ENCODE measurements around the gene CGB3.
"Not testable (repeated sequence)": the region's sequence is repeated elsewhere in the genome, so short reads cannot be mapped to it uniquely, and the experiment has no call there.

The CGB3 gene

DNA sequence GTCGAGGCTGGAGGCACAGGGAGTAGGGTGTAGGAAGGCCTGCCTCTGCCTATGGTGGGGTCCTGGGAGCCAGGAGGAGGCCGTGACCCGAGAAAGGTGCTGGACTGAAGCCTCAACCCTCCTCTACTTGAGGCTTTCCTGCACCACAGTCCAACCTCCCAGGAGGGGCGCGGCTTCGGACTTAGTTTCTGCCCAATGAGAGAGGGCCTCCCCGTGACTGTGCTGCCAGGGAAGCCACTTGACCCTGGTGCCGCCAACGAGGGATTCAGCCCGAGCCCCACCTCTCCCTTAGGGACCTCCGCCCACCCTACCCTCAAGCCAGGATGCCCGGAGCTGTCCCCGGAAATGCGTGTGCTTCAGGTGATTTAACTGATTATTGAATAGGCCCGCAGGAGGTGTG lies at the start of gene CGB3:
TSS of gene CGB3 (minus strand) at position 101 of the 400 bp plus-strand sequence. CDS start 362 bp downstream, outside the sequence.
- not testable (repeated sequence) for DNase-seq

DNA sequence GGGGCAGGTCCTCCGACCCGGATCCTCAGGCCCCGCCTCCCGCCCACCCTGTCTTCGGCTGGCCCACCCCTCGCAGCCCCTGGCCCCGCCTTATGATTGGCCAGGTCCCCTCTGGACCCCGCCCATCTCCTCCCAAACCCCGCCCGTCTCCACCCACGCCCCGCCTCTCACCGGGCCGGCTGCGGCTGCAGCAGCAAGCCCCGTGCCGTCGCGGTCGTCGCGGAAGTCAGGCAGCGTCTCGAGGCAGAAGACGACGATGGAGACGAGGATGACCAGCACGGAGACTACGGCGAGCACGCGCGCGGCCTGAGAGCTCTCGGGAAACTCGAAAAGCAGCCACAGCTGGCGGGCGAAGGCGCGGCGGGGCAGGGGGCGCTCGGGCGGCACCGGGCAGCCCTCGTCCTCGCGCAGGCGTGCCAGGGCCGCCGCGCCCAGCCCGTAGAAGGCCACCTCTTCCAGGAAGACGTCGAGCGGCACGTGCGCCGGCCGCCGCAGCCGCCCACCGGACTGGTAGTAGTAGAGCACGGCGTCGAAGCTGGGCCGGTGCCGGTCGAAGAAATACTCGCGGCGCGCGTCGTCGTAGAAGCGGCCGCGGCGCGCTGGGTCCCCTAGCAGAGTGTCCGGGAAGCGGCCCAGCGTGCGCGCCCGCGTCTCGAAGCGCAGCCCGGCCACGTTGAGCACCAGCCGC lies 47.9 kb upstream of the CGB3 start:
- no peak for DNase-seq

DNA sequence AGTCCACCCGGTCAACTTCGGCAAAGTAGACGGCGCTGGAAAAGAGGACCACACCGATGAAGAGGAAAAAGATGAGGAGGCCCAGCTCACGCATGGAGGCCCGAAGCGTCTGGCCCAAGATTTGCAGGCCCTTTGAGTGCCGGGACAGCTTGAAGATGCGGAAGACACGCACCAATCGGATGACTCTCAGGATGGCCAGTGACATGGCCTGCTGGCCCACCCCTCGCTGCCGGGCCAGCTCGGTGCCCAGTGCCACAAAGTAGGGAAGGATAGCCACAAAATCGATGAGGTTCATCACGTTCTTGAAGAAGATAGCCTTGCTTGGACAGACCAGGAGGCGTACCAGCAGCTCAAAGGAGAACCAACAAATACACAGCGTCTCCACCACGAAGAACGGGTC lies 46.3 kb upstream of the CGB3 start:
- DNase-seq = no peak

DNA sequence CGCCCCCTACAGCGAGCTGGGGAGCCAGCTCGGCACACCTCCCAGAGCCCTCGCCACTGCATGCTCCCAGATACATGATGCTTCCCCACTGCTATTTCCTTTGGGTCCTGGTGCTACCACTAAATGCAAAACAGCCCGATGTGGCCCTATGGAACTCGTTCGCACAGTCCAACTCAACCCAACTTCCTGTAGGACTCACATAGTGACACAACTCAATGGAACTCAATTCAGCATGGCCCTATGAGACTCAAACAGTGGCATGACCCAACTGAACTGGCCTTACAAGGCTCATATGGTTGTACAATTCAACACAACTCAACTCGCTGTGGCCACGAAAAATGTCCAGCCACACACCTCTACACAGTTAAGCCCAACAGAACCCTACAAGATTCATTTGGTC lies 44.9 kb upstream of the CGB3 start:
- no peak for DNase-seq

DNA sequence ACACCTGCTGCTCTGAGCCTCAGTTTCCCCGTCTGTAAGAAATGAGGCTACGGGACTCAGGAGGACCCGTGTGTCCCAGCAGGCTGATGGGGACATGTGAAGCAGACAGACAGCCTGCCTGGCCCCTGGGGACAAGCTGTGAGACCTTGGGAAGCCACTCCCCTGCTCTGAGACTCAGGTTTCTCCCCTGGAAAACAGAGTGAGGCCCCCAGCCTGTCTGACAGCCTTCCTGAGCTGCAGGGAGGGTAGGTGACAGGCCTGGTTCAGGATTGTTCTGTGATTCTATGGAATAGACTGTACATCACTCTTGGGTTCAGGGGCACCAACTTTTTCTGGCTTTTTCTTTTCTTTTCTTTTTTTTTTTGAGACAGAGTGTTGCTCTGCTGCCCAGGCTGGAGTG lies 43.4 kb upstream of the CGB3 start:
- no peak for DNase-seq

DNA sequence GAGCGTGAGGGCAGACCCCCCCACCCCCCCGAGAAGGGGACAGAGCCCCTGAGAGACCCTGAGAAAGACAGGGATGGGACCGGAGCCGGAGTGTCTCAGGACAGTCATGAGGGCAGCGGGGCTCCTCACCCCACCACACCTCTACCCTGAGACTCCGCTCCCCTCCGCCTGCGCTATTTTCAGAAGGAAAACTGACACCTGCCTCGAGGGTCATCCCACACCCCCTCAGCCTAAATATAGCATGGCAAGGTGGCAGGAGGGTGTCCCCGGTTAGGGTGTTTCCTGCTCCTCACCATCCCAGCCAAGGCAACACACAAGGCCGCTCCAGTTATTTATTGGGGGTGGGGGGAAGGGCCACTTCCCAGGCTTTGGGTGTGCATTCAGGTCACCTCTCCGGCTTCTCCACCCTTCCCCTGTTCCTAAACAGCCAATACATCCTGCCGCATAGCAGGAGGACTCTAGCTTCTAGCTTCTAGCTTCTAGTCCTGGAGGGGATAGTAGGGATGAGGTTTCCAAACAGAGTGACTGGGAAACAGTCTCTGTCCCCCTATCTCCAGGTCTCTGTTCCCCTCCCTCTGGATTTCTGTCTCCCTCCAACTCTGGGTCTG lies 41.9 kb upstream of the CGB3 start:
- DNase-seq = no peak

DNA sequence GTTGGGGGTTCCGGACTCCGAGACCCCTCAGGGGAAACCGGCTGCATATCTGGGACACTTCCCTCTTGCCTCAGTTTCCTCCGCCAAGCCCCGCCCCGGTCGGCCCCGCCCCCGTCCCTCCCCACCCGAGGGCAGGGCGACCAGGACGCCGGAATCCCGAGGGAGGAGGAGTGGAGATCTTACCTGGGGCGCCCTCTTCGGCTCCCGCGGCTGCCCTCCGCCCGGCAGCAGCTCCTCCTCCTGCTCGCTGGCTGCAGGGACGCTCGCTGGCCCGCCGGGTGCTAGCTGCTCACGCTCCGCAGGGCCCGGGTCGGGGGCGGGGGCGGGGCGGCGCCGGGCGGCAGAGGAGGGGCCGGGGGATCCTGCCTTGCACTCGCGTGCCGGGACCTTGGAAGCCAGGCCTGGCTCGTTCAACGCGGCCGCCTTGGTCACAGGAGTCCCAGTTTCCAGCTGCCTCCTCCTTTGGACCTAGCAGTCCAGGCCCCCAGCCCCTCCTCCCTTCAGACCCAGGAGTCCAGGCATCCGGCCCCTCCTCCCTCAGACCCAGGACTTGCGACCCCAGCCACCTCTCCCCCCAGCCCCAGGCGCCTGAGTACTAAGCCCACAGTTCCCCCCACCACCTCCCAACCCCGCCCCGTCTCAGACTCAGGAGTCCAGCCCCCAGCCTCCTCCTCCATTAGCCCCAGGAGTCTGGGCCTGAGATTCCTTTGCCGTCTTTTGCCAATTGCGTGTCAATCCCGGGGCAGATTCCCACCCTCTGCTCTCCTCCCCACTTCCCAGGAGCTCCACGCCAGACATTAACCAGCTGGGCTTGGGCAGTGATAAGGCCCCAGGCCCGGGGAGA lies 40.9 kb upstream of the CGB3 start, which contains the start of gene NTF4:
TSS of gene NTF4 (minus strand) at position 51 of the 844 bp plus-strand sequence. CDS start 2,821 bp downstream, outside the sequence.
- DNase-seq = no peak

DNA sequence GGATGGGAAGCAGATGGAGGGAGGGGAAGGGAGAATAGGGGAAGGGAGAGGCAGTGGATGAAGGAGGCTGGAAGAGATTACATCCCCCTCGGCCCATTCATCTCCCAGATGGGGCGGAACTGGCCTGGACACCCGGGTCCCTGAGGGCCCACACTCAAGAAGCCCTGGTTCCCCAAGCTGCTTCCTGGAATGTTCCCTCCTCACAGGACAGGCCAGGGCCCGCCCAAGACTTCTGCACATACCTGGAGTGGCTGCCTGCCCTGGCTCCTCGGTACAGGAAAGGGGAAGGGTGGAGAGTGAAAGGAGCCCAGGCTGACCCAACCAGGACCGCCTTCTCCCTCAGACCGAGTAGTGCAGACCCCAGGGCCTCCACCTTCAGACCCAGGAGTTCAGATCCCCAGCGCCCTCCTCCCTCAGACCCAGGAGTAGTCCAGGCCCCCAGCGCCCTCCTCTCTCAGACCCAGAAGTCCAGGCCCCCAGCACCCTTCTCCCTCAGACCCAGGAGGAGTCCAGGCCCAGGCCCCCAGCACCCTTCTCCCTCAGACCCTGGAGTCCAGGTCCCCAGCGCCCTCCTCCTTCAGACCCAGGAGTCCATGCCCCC lies 40.0 kb upstream of the CGB3 start:
- DNase-seq = no peak

DNA sequence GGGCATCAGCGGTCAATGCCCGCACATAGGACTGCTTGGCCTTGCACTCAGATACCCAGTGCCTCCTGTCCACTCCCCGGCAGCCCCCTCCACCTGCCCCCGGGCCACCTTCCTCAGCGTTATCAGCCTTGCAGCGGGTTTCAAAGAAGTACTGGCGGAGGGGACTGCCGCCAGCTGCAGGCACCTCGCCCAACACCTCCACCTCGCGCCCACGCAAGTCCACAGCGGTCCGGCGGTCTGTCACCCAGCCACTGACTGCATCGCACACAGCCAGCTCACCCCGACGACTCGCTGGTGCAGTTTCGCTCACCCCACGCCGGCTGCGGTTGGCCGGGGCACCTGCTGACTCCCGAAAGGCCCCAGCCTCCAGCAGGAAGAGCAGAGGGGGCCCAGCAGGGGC lies 37.3 kb upstream of the CGB3 start:
- no peak for DNase-seq

DNA sequence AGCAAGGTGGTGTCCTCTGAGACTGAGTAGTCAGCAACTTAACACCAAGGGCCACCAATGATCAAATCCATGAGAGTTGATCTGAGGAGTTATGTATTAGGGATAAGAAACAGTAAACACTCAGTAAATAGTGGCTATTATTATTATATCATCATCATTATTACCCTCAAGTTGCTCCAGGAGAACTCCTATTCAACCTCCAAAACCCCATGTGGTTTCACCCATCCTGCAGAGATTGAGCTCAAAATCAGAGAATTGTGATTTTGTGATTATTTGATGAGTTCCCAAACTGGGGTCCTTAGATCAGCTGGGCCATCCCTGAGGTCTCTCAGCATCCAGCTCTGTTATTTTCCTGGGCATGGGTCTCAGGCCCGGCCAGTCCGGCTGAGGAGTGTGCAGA lies 36.9 kb upstream of the CGB3 start:
- no peak for DNase-seq

DNA sequence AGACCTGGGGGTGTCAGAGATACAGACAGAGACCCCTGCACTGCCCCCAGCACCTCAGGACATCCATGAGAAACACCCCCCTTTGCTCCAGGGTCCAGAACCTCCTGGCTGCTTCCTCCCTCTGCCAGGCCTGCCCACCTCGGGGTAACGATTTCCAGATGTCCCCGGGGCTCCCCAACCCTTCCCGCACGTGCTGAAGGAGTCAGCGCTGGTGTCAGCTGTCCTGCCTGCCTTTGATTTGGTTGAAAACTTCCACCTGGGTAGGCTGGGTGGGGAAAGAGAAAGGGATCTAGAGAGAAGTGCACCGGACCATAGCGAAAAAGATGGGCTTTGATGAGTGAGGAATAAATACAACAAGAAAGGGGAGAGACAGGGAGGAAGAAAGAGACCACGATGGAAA lies 34.9 kb upstream of the CGB3 start:
- DNase-seq = no peak

DNA sequence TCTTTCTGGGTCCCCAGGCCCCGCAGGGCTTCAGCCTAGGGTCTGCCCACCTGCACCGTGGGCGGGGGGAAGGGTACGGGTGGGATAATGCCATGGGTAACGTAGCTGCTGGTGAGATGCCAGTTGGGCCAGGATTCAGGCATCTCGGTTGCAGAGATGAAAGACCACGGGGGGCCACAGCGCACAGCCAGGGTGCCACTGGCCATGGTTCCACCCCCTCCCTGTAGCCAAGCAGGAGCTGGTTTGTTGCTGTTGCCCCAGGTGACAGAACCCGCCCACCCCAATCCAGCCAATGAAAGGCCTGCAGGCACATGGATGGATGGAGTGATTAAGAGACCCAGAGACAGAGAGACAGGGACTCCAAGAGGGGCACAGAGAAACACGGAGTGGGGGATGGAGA lies 34.4 kb upstream of the CGB3 start:
- peak in 1 of 56 donors; percentile 17 for DNase-seq

DNA sequence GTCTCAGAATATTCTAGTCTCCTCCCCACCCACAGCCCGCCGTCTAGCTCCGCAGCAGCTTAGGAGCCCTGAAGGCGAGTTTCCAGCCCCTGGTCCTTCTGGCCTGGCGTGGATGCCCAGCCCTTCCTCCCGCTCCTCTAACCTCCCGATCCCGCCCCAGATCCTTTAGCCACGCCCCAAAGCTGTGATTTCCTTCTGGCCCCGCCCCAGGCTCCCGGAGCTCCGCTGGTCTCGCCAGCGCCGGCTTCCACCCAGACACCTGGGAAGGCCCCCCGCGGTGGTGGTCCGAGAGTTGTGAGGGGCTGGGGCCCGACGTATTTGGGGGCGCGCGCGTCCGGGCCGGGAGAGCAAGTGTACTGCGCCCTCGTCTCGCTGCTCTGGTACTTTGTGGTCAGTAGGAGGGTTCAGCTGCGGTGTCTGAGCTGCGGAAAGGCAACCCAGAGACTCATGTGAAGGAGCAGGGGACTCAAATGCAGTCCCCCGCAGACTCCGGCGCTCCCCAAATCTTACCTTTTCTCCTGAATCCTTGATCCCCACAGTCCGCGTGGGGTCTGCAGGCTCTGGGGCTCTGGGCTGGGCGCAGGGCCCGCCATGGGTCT lies 33.6 kb upstream of the CGB3 start, which contains the start of gene CGB7:
TSS of gene CGB7 (minus strand) at position 114 of the 599 bp plus-strand sequence. CDS start 2,374 bp downstream, outside the sequence.
- DNase-seq = peak in 5 of 56 donors; percentile 4 to 26 (median 19)

DNA sequence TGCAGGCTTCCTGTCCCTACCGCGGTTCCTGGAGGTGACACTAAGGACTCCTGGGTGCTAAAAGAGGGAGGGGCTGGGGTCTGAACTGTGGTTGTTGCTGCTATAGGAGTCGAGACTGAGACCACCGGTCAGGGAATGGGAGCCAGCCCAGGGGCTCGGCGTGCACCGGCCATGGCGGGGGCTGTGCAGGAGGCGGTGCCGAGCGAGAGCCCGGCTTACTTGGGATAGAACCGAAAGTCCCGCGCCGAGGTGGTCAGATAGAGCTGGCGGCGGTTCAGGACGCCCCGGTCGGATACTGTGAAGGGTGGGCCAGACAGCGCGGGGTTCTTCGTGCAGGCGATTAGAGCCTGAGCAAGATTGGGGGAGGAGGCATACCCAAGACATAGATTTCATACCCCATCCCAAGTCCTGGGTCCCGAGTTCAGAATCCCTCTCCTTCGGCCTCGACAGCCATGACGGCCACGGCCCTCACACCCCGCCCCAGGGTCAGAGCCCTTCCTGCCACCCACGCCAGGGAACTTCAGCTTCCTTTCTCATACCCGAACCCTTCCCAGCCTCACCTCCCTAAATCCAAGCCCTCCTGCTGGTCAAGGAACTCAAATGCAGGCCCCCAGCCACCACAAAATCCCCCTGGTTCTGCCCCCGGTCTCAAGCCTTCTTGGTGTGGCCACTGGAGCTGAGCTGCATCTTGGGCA lies 32.9 kb upstream of the CGB3 start:
- DNase-seq = not testable (repeated sequence)

DNA sequence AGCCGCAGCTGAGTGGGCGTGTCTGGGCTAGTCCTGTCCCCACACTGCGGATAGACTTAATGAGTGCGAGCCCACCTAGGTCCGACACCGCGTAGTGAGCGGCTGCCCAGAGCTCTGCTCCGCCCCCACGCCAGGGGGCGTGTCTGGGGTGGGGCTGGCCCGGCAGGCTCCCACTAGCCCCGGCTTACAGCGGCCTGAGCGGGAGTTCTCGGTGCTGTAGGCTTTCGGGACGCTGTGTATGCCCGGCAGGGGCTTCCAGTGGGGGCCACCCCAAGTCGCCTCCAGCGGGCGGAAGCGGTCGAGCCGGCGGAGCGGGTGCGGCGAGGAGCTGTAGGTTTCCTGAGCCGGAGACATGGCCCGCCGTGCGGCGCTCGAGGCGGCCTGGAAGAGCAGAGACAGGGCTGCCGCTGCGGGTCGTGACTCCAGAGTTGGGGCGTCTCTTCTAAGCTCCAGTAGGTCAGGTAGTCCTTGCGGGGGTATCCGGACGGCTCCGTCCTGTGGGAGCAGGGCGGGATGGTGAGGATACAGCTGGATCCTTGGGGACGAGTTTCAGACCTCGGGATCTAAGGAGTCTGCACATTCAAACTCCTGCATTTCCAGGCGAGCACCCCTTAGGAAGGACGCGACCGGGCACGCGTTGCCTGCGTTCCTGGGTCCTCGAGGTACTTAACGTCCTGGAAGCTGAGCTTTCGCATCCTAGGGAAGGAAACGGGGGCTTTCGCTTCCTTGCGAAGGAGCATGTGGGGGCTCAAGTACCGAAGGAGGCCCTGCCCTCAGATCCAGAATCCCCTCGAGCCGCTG lies 32.2 kb upstream of the CGB3 start:
- DNase-seq = peak in 9 of 56 donors; percentile 2 to 33 (median 5)

DNA sequence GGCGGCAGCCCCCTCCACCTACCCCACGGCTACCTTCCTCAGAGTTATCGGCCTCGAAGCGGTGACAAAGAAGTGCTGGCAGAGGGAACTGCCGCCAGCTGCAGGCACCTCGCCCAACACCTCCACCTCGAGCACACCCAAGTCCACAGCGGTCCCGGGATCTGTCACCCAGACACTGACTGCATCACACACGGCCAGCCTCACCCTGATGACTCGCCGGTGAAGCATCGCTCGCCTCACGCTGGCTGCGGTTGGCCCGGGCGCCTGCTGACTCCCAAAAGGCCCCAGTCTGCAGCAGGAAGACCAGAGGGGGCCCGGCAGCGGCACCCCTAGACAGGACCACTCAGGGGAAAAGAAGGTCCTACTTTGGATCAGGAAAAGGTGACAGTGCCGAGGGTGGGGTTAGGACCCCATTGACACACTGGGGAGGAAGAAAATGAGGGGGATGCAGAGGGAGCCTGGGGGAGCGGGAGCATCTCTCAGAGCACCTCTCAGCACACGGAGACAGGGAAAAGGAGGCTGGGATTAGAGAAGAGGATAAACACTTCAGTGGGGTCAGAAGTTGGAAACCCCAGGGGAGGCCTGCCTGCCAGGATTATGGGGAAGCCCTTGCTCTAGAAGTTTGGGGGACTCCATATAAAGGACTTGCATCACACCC lies 26.4 kb upstream of the CGB3 start:
- DNase-seq = not testable (repeated sequence)

DNA sequence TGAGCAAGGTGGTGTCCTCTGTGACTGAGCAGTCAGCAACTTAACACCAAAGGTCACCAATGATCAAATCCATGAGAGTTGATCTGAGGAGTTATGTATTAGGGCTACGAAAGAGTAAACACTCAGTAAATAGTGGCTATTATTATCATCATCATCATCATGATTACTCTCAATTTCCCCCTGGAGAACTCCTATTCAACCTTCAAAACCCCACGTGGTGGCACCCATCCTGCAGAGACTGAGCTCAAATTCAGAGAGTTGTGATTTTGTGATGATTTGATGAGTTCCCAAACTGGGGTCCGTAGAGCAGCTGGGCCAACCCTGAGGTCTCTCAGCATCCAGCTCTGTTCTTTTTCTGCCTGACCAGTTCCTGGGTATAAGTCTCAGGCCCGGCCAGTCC lies 25.7 kb upstream of the CGB3 start:
- not testable (repeated sequence) for DNase-seq

DNA sequence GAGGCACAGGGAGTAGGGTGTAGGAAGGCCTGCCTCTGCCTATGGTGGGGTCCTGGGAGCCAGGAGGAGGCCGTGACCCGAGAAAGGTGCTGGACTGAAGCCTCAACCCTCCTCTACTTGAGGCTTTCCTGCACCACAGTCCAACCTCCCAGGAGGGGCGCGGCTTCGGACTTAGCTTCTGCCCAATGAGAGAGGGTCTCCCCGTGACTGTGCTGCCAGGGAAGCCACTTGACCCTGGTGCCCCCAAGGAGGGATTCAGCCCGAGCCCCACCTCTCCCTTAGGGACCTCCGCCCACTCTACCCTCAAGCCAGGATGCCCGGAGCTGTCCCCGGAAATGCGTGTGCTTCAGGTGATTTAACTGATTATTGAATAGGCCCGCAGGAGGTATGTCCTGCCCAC lies 24.9 kb upstream of the CGB3 start, which contains the start of gene CGB8:
TSS of gene CGB8 (minus strand) at position 101 of the 400 bp plus-strand sequence. CDS start 372 bp downstream, outside the sequence.
- DNase-seq = not testable (repeated sequence)

DNA sequence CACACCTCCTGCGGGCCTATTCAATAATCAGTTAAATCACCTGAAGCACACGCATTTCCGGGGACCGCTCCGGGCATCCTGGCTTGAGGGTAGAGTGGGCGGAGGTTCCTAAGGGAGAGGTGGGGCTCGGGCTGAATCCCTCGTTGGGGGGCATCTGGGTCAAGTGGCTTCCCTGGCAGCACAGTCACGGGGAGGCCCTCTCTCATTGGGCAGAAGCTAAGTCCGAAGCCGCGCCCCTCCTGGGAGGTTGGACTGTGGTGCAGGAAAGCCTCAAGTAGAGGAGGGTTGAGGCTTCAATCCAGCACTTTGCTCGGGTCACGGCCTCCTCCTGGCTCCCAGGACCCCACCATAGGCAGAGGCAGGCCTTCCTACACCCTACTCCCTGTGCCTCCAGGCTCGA lies 19.4 kb upstream of the CGB3 start, which contains the start of gene CGB5:
TSS of gene CGB5 (plus strand) at position 301 of the 400 bp plus-strand sequence. CDS start 362 bp downstream, outside the sequence.
- not testable (repeated sequence) for DNase-seq
